ENCODE measurements around the gene FRY.
"Not testable (repeated sequence)": the region's sequence is repeated elsewhere in the genome, so short reads cannot be mapped to it uniquely, and the experiment has no call there.

FRY gene

GRCh38 chr13:32031025-32031814 is at the start of gene FRY:
Gene FRY, plus strand, starts transcription at chr13:32031774. Its CDS starts 22 bp downstream, at chr13:32031796.
- DNase-seq: peak; percentile 12 to 35
- TF ChIP-seq POLR2A (IDR thresholded peaks at IDR 0.05; ENCODE audit: low read length) (no peak), GATA1 (IDR thresholded peaks at IDR 0.05; ENCODE audit: low read depth, low read length) (no peak)

- DNase-seq: no peak
- TF ChIP-seq GATA1 (IDR thresholded peaks at IDR 0.05; ENCODE audit: low read depth, low read length): no peak
- no peak for TF ChIP-seq POLR2A (IDR thresholded peaks at IDR 0.05; ENCODE audit: low read length)
These were observed 49.5 kb upstream of the FRY start for GRCh38 chr13:31982124-31982523.

GRCh38 chr13:31982540-31982939 is 49.0 kb upstream of the FRY start:
- TF ChIP-seq POLR2A (IDR thresholded peaks at IDR 0.05; ENCODE audit: low read length): no peak
- TF ChIP-seq GATA1 (IDR thresholded peaks at IDR 0.05; ENCODE audit: low read depth, low read length): no peak
- peak in 1 of 2 experiments; percentile 18 for DNase-seq

- not testable (repeated sequence) for DNase-seq
These were observed 47.9 kb upstream of the FRY start for GRCh38 chr13:31983696-31984095.

GRCh38 chr13:31984388-31984787 is 47.2 kb upstream of the FRY start:
- DNase-seq: not testable (repeated sequence)

GRCh38 chr13:31986676-31987470 is 44.7 kb upstream of the FRY start:
- no peak for DNase-seq
- no peak for TF ChIP-seq GATA1 (IDR thresholded peaks at IDR 0.05; ENCODE audit: low read depth, low read length)
- TF ChIP-seq POLR2A (IDR thresholded peaks at IDR 0.05; ENCODE audit: low read length): no peak

GRCh38 chr13:31987535-31988170 is 43.9 kb upstream of the FRY start:
- TF ChIP-seq POLR2A (IDR thresholded peaks at IDR 0.05; ENCODE audit: low read length): no peak
- no peak for TF ChIP-seq GATA1 (IDR thresholded peaks at IDR 0.05; ENCODE audit: low read depth, low read length)
- DNase-seq: no peak

- DNase-seq: not testable (repeated sequence)
These were observed 37.2 kb upstream of the FRY start for GRCh38 chr13:31994367-31994766.

- no peak for TF ChIP-seq GATA1 (IDR thresholded peaks at IDR 0.05; ENCODE audit: low read depth, low read length)
- TF ChIP-seq POLR2A (IDR thresholded peaks at IDR 0.05; ENCODE audit: low read length): no peak
These were observed 35.0 kb upstream of the FRY start for GRCh38 chr13:31996601-31997000.

GRCh38 chr13:31997641-31998040 is 33.9 kb upstream of the FRY start:
- TF ChIP-seq POLR2A (IDR thresholded peaks at IDR 0.05; ENCODE audit: low read length) (no peak), GATA1 (IDR thresholded peaks at IDR 0.05; ENCODE audit: low read depth, low read length) (no peak)

More at GRCh38 chr13:31996601-31997000, 35.0 kb upstream of the FRY start:
- no peak for DNase-seq

GRCh38 chr13:31998131-31998530 is 33.4 kb upstream of the FRY start:
- DNase-seq: no peak
- TF ChIP-seq POLR2A (IDR thresholded peaks at IDR 0.05; ENCODE audit: low read length): no peak
- no peak for TF ChIP-seq GATA1 (IDR thresholded peaks at IDR 0.05; ENCODE audit: low read depth, low read length)

More at GRCh38 chr13:31997641-31998040, 33.9 kb upstream of the FRY start:
- DNase-seq: no peak

- not testable (repeated sequence) for DNase-seq
These were observed 30.8 kb upstream of the FRY start for GRCh38 chr13:32000754-32001153.

- TF ChIP-seq GATA1 (IDR thresholded peaks at IDR 0.05; ENCODE audit: low read depth, low read length) (no peak), POLR2A (IDR thresholded peaks at IDR 0.05; ENCODE audit: low read length) (no peak)
- DNase-seq: peak; percentile 39 to 59
These were observed 30.3 kb upstream of the FRY start for GRCh38 chr13:32001154-32001768.

- no peak for DNase-seq
- TF ChIP-seq POLR2A (IDR thresholded peaks at IDR 0.05; ENCODE audit: low read length) (no peak), GATA1 (IDR thresholded peaks at IDR 0.05; ENCODE audit: low read depth, low read length) (no peak)
These were observed 29.8 kb upstream of the FRY start for GRCh38 chr13:32001769-32002168.

Data from erythroblast (primary cell).